Kidney capillary endothelial cell (primary cell): ENCODE results near the gene SPANXN2.
"Not testable (repeated sequence)": the region's sequence is repeated elsewhere in the genome, so short reads cannot be mapped to it uniquely, and the experiment has no call there.

ENCODE experiments used
- DNase-seq: peaks from one replicate; pipeline ENCODE4 v3.0.0-alpha.2; 2018; ENCODE audit warnings: low spot score

SPANXN2 gene, protein sequence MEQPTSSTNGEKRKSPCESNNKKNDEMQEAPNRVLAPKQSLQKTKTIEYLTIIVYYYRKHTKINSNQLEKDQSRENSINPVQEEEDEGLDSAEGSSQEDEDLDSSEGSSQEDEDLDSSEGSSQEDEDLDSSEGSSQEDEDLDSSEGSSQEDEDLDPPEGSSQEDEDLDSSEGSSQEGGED

DNA sequence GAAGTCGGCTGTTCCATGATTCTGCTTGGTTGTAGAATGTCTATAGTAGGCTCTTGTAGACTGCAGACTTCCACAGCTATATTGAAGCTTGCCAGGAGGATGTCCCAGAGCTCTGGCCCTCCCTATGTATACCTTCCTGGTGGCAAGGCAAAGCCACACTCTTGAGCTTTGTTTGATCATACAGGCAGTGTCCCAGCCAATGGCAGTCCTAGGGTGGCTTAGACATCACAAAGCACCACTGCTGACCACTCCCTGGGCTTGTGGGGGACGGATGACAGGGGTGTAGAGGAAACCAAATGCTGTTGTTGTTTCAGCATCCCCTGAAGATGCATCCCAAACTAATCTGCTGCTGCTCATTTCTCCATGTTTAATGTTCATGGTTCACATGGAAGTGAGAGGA is at the start of gene SPANXN2:
SPANXN2 (minus strand) TSS at position 101 of the 400 bp plus-strand sequence; CDS start at position 17, 84 bp downstream.
- not testable (repeated sequence) for DNase-seq

DNA sequence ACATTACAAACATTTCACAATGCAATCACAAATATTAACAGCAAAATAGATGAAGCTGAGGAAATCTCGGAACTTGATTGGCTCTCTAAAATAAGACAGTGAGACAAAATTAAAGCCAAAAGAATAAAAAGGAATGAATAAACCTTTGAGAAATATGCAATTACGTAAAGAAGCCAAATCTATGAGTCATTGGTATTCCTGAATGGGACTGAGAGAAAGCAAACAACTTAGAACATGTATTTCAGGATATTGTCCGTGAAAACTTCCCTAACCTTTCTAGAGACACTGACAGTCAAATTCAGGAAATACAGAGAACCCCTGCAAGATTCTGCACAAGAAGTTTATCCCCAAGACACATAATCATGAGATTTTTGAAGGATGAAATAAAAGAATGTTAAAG is 48.4 kb upstream of the SPANXN2 start:
- DNase-seq, result no peak

DNA sequence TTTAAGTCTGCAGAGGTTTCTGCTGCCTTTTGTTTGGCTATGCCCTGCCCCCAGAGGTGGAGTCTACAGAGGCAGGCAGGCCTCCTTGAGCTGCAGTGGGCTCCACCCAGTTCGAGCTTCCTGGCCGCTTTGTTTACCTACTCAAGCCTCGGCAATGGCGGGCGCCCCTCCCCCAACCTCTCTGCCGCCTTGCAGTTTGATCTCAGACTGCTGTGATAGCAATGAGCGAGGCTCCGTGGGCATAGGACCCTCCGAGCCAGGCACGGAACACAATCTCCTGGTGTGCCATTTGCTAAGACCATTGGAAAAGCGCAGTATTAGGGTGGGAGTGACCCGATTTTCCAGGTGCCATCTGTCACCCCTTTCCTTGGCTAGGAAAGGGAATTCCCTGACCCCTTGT is 47.2 kb upstream of the SPANXN2 start:
- not testable (repeated sequence) for DNase-seq

DNA sequence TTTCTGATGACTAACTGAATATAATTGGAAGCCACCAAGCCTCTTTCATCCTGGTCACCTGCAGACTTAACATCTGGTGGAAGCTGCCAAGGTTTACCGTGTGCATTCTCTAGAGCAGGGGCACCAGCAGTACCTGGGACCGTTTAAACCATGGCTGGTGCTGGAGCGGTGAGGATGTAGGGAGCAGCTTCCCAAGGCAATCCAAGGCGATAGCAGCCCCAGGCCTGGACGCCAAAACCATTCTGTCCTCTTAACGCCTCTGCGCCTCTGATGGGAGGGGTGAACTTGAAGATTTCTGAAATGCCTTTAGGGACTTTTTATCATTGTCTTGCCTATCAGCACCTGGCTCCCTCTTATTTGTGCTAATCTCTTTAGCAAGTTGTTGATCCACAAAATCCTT is 37.3 kb upstream of the SPANXN2 start:
- DNase-seq, result no peak

GRCh38 chrX:143757375-143757774 is 36.8 kb upstream of the SPANXN2 start:
- DNase-seq, result no peak

GRCh38 chrX:143754183-143754582 is 33.6 kb upstream of the SPANXN2 start:
- no peak for DNase-seq

- DNase-seq, result no peak
Observed at GRCh38 chrX:143733866-143734265, 13.3 kb upstream of the SPANXN2 start.

GRCh38 chrX:143726296-143726695 is 5.7 kb upstream of the SPANXN2 start:
- no peak for DNase-seq

DNA sequence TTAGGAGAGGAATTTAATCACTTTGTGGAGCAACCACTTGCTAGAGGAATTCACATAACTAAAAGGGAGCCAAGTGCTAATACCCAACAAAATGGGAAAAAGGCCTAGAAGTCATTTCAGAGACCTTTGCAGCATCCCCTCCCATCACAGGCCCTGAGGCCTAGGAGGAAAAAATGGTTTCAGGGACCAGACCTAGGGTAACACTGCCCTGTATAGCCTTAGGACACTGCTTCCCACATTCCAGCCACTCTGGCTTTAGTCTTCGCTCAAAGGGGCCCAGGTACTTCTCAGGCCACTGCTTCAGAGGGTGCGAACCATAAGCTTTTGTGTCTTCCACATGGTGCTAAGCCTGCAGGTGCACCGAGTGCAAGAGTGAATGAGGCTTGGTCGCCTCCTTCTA is 19.1 kb downstream of the SPANXN2 start:
- no peak for DNase-seq

GRCh38 chrX:143694885-143695284 is 25.7 kb downstream of the SPANXN2 start:
- no peak for DNase-seq

GRCh38 chrX:143683486-143683885 is 37.1 kb downstream of the SPANXN2 start:
- DNase-seq, result no peak

- DNase-seq, result no peak
Observed at GRCh38 chrX:143674926-143675325, 45.6 kb downstream of the SPANXN2 start.

GRCh38 chrX:143669395-143669794 is 51.2 kb downstream of the SPANXN2 start:
- DNase-seq, result no peak

DNA sequence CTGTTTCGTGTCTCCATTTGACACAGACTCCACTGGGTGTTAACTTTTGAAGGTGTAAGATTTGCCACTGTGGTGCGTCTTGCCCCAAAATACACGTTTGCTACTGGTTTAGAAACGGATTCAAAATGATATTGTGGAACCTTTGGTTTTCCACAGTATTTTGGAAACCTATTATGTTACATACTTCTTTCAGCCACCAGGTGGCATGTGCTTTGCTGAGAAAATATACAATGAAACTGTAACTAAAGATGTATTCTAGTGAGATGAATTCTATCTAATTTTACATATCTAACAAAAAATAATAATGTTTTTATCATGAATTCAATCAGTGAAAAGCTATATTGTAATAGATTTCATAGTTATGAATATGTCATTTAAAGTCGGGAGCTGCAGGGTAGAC is 56.2 kb downstream of the SPANXN2 start:
- peak; percentile 10 for DNase-seq

DNA sequence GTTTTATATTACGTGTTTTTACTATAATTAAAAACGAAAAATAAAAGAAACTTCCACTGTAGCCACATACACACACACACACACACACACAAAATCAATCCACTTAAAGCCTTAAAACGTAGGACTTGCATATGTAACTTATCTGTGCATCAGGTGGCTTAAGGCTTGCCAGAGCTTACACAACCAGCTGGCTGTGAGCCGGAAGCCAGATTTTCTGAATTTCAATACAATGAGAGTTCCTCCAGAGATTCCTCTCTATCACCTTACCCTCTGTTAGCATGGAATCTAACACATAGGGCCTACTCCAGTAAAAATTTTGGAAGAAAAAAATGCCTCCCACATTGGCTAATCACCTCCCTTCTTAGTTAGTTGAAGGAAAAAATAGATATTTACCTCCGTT is 56.8 kb downstream of the SPANXN2 start:
- no peak for DNase-seq
